HG03066 (cell line): ENCODE data around the gene KIDINS220.

Source experiments
- ATAC-seq: cut with Tn5 transposase; IDR thresholded peaks from one replicate; pipeline ENCODE4 v1.9.1; 2021; ENCODE audit warnings: low read depth; ENCODE audit not compliant: unreplicated experiment

The KIDINS220 gene

GRCh38 chr2:8679827-8680731, 157.3 kb downstream of the KIDINS220 start:
- ATAC-seq, result no peak

DNA sequence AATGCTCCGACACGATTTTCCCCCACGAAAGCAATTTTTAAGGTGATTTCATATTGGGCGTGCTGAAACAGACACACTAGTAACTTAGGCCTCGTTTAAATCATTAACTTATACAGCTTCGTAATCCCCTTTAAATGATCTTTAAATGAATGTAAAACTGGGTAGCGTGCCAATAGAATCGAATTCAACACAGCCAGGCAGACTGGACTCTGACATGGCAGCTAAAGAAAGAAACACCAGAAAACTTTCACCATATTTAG, 157.9 kb downstream of the KIDINS220 start:
- no peak for ATAC-seq
